HCT116 (cell line): ENCODE results near the gene ERICH3. TPM values are rescaled to one million over a fixed set of nuclear protein-coding genes. Genes with fewer than 3 reads are reported as not detected.

Experiments used
- ATAC-seq: fragments of 200-7000 bp; cut with Tn5 transposase; 2 replicates; pipeline ENCODE4 v1.9.1; 2020; ENCODE audit warnings: mild to moderate bottlenecking, moderate library complexity
- BruUV-seq: library from RNA; stranded (reverse); fragments of 400-500 nt; replicated peaks from 2 replicates; lab custom pipeline; 2021; lab: Mats Ljungman, UMichigan
- CTCF ChIA-PET: fragments of 300-600 bp; sonication (Branson Sonifier 250); formaldehyde crosslinking; loops from one replicate; lab custom pipeline; 2021; ENCODE audit warnings: antibody characterized with exemption; lab: Charles Lee
- POLR2A ChIA-PET: fragments of 300-600, 350-600 bp; sonication (Branson Sonifier 250); formaldehyde crosslinking; loops from one replicate; lab custom pipeline; 2021; ENCODE audit warnings: antibody characterized with exemption; lab: Charles Lee
- RAD21 ChIA-PET, 2 experiments: fragments of 300-600 bp; sonication (Branson Sonifier 250); formaldehyde crosslinking; loops; one replicate each; lab custom pipeline; 2023; ENCODE audit warnings: low total read pairs in 2 of 2; ENCODE audit not compliant: uncharacterized antibody in 2 of 2, unreplicated experiment in 2 of 2, low non-redundant PET in 1 of 2; lab: Charles Lee
- DNase-seq: peaks from one replicate; pipeline ENCODE4 v3.0.0-alpha.2; 2010; ENCODE audit warnings: low read depth, low spot score
- H2AFZ ChIP-seq: fragments of 200-600 bp; shearing (Covaris generic), sonication (generic); 2 replicates; pipeline ENCODE4 v1.6.1; 2017; ENCODE audit warnings: low read depth, mixed run types, mixed read lengths, antibody characterized with exemption, low read length; ENCODE audit not compliant: poor library complexity, severe bottlenecking
- H3K27ac ChIP-seq: 2 replicates; pipeline ENCODE4 v1.5.1; 2012; ENCODE audit warnings: low read depth, low read length
- H3K27me3 ChIP-seq: fragments of 200-600 bp; sonication (generic); 2 replicates; pipeline ENCODE4 v1.6.1; 2016; ENCODE audit warnings: mixed run types, low read length, mixed read lengths; ENCODE audit not compliant: insufficient read depth
- H3K36me3 ChIP-seq, 2 experiments: fragments of 200-500 bp in 1 of 2; fragments of 200-600 bp in 1 of 2; sonication (Bioruptor generic) in 1 of 2; sonication (generic) in 1 of 2; 2 replicates each; pipeline versions ENCODE4 v1.5.1 to v1.6.1; 2014 to 2016; ENCODE audit warnings: low read length in 2 of 2, inconsistent platforms in 1 of 2, mixed read lengths in 1 of 2, mixed run types in 1 of 2; ENCODE audit not compliant: insufficient read depth in 2 of 2, control insufficient read depth in 1 of 2
- H3K4me1 ChIP-seq, 2 experiments: fragments of 200-600 bp in 1 of 2; sonication (generic) in 1 of 2; 2 replicates each; pipeline versions ENCODE4 v1.5.1 to v1.6.1; 2012 to 2017; ENCODE audit warnings: low read length in 2 of 2, inconsistent platforms in 1 of 2, mild to moderate bottlenecking in 1 of 2, mixed read lengths in 1 of 2, mixed run types in 1 of 2, moderate library complexity in 1 of 2; ENCODE audit not compliant: insufficient read depth in 2 of 2, control insufficient read depth in 1 of 2
- H3K4me2 ChIP-seq: fragments of 200-600 bp; sonication (generic); 2 replicates; pipeline ENCODE4 v1.6.1; 2017; ENCODE audit warnings: mixed run types, low read length, mixed read lengths
- H3K4me3 ChIP-seq, 2 experiments: fragments of 200-600 bp in 1 of 2; sonication (generic) in 1 of 2; replicated peaks in 1 of 2; 2 replicates each; pipeline ENCODE4 v1.5.1; 2011 to 2016; ENCODE audit warnings: low read length in 2 of 2, control low read depth in 1 of 2, low read depth in 1 of 2, mild to moderate bottlenecking in 1 of 2, mixed read lengths in 1 of 2, mixed run types in 1 of 2
- H3K79me2 ChIP-seq: fragments of 200-600 bp; sonication (generic); 2 replicates; pipeline ENCODE4 v1.6.1; 2017; ENCODE audit warnings: mild to moderate bottlenecking, mixed run types, low read length, moderate library complexity, mixed read lengths; ENCODE audit not compliant: insufficient read depth
- H3K9ac ChIP-seq: fragments of 200-600 bp; sonication (generic); 2 replicates; pipeline ENCODE4 v1.6.1; 2016; ENCODE audit warnings: low read length, mixed read lengths
- H3K9me2 ChIP-seq: fragments of 200-600 bp; sonication (generic), shearing (Covaris generic); 2 replicates; pipeline ENCODE4 v1.6.1; 2017; ENCODE audit warnings: mixed run types, mild to moderate bottlenecking, moderate library complexity; ENCODE audit not compliant: insufficient read depth
- H3K9me3 ChIP-seq, 2 experiments: fragments of 200-500 bp in 1 of 2; fragments of 200-600 bp in 1 of 2; sonication (Bioruptor generic) in 1 of 2; sonication (generic) in 1 of 2; 2 replicates each; pipeline ENCODE4 v1.6.1; 2014 to 2017; ENCODE audit warnings: low read length in 2 of 2, mixed read lengths in 2 of 2, inconsistent platforms in 1 of 2, low read depth in 1 of 2, mild to moderate bottlenecking in 1 of 2, mixed run types in 1 of 2, moderate library complexity in 1 of 2; ENCODE audit not compliant: control insufficient read depth in 1 of 2, insufficient read depth in 1 of 2
- H4K20me1 ChIP-seq: fragments of 200-600 bp; sonication (generic), shearing (Covaris generic); 2 replicates; pipeline ENCODE4 v1.6.1; 2017; ENCODE audit warnings: mixed run types, mild to moderate bottlenecking, moderate library complexity; ENCODE audit not compliant: insufficient read depth
- CBX3 ChIP-seq: IDR thresholded peaks from 2 replicates; pipeline ENCODE4 v1.6.1; 2012; ENCODE audit warnings: low read depth
- ELF1 ChIP-seq: IDR thresholded peaks from 2 replicates; pipeline ENCODE4 v1.6.1; 2012; ENCODE audit warnings: low read depth, borderline replicate concordance
- JUND ChIP-seq: IDR thresholded peaks from 2 replicates; pipeline ENCODE4 v1.6.1; 2012
- POLR2A ChIP-seq: IDR thresholded peaks from 2 replicates; pipeline ENCODE4 v1.7.0; 2011; ENCODE audit warnings: borderline replicate concordance; ENCODE audit not compliant: insufficient read depth, insufficient read length; ENCODE audit errors: extremely low read depth
- RAD21 ChIP-seq: IDR thresholded peaks from 2 replicates; pipeline ENCODE4 v1.6.1; 2012; ENCODE audit warnings: low read depth, mild to moderate bottlenecking
- SIN3A ChIP-seq: IDR thresholded peaks from 2 replicates; pipeline ENCODE4 v1.6.1; 2012; ENCODE audit warnings: low read depth
- TCF7L2 ChIP-seq: IDR thresholded peaks from 2 replicates; pipeline ENCODE4 v1.7.0; 2011; ENCODE audit warnings: borderline replicate concordance, inconsistent platforms; ENCODE audit not compliant: insufficient read depth, insufficient read length; ENCODE audit errors: extremely low read depth
- YY1 ChIP-seq: IDR thresholded peaks from 2 replicates; pipeline ENCODE4 v1.6.1; 2011; ENCODE audit warnings: low read length, low read depth, moderate library complexity, mild to moderate bottlenecking; ENCODE audit not compliant: insufficient replicate concordance; ENCODE audit errors: extremely low read depth
- ZFX ChIP-seq: fragments of 450-650 bp; IDR thresholded peaks from 2 replicates; pipeline ENCODE4 v1.6.1; 2017
- ZNF274 ChIP-seq: fragments of 200-500 bp; sonication (Bioruptor generic); IDR thresholded peaks from 2 replicates; pipeline ENCODE4 v1.6.1; 2014; ENCODE audit warnings: mild to moderate bottlenecking, low read depth, low read length, inconsistent platforms
- intact Hi-C: fragments of 100-400 bp; cut with micrococcal nuclease; formaldehyde crosslinking; loops from 2 replicates; pipeline ENCODE4 v1.10.0; 2022
- total RNA-seq: library from RNA; stranded (reverse); gene quantifications from one replicate; pipeline ENCODE4 v1.2.1, GENCODE V29; 2021; ENCODE audit not compliant: unreplicated experiment
- TF ChIP-seq, protein P1 (sequence below): IDR thresholded peaks from 2 replicates; pipeline ENCODE4 v1.6.1; 2012; ENCODE audit warnings: low read depth
- TF ChIP-seq, protein P2 (sequence below): IDR thresholded peaks from 2 replicates; pipeline ENCODE4 v1.6.1; 2012

The ERICH3 gene
- total RNA-seq, 1 experiment from 2014 or later = not detected

DNA sequence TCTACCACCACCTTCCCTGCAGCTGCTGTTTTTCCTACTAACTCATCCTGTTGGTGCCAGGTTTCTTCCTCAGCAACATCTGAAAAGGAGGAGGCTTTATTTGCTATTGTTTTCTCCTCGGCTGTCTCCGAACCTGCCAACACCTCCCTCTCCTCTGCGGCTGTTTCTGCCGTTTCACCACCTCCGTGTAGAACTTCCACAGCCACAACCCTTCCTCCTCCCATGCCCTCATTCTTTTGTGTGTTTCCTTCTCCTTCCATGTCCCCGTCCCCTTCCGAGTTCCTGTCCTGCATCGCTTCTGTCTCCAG lies 102.1 kb downstream of the ERICH3 start:
- Histone ChIP-seq H3K4me1 (no peaks in the 10 kb centered on the region), H3K9me2 (no peaks in the 10 kb centered on the region), H3K4me3 (no peak overlapping the region), H3K79me2 (no peaks in the 10 kb centered on the region), H3K27ac (no peak overlapping the region), H3K27me3 (peaks cover 33% of the 10 kb centered on the region), H3K36me3 (no peaks in the 10 kb centered on the region), H3K9me3 (no peaks in the 10 kb centered on the region), H2AFZ (no peak overlapping the region), H4K20me1 (no peaks in the 10 kb centered on the region), H3K4me2 (no peak overlapping the region), H3K9ac (no peak overlapping the region)
- ChIA-PET CTCF (no interaction called here), POLR2A (no interaction called here), RAD21 (no interaction called here)
- ATAC-seq (no peak), DNase-seq (no peak)
- intact Hi-C loops = no loop called here
- TF ChIP-seq ELF1 = no peak
- no peak for TF ChIP-seq CBX3
- TF ChIP-seq, protein P1, sequence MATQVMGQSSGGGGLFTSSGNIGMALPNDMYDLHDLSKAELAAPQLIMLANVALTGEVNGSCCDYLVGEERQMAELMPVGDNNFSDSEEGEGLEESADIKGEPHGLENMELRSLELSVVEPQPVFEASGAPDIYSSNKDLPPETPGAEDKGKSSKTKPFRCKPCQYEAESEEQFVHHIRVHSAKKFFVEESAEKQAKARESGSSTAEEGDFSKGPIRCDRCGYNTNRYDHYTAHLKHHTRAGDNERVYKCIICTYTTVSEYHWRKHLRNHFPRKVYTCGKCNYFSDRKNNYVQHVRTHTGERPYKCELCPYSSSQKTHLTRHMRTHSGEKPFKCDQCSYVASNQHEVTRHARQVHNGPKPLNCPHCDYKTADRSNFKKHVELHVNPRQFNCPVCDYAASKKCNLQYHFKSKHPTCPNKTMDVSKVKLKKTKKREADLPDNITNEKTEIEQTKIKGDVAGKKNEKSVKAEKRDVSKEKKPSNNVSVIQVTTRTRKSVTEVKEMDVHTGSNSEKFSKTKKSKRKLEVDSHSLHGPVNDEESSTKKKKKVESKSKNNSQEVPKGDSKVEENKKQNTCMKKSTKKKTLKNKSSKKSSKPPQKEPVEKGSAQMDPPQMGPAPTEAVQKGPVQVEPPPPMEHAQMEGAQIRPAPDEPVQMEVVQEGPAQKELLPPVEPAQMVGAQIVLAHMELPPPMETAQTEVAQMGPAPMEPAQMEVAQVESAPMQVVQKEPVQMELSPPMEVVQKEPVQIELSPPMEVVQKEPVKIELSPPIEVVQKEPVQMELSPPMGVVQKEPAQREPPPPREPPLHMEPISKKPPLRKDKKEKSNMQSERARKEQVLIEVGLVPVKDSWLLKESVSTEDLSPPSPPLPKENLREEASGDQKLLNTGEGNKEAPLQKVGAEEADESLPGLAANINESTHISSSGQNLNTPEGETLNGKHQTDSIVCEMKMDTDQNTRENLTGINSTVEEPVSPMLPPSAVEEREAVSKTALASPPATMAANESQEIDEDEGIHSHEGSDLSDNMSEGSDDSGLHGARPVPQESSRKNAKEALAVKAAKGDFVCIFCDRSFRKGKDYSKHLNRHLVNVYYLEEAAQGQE = no peak
- TF ChIP-seq SIN3A = no peak
- no peak for TF ChIP-seq JUND
- TF ChIP-seq RAD21 = no peak
- no peak for TF ChIP-seq TCF7L2
- TF ChIP-seq ZFX = no peak
- TF ChIP-seq, protein P2, sequence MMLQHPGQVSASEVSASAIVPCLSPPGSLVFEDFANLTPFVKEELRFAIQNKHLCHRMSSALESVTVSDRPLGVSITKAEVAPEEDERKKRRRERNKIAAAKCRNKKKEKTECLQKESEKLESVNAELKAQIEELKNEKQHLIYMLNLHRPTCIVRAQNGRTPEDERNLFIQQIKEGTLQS = no peak
- no peak for TF ChIP-seq ZNF274
- no peak for TF ChIP-seq YY1
- TF ChIP-seq POLR2A = no peak
- BruUV-seq = no TSS peak
